HFFc6 (cell line): ENCODE data around the gene TOX3. TPM values are rescaled to one million over a fixed set of nuclear protein-coding genes. Genes with fewer than 3 reads are reported as not detected.

Source experiments
- DNase-seq: peaks from one replicate; pipeline ENCODE4 v3.0.0-alpha.2; 2018
- H3K27ac Mint-ChIP-seq: 2 replicates; pipeline ENCODE4 v1.8.0; 2020; ENCODE audit warnings: mild to moderate bottlenecking, mixed read lengths
- H3K27me3 Mint-ChIP-seq: 2 replicates; pipeline ENCODE4 v1.8.0; 2021; ENCODE audit warnings: mild to moderate bottlenecking, moderate library complexity, mixed read lengths; ENCODE audit not compliant: insufficient read depth
- H3K36me3 Mint-ChIP-seq: 2 replicates; pipeline ENCODE4 v1.8.0; 2021; ENCODE audit warnings: low read depth, mixed read lengths
- H3K4me1 Mint-ChIP-seq: 2 replicates; pipeline ENCODE4 v1.8.0; 2020; ENCODE audit warnings: low read depth, mixed read lengths
- H3K4me3 Mint-ChIP-seq: 2 replicates; pipeline ENCODE4 v1.8.0; 2020; ENCODE audit warnings: mild to moderate bottlenecking, moderate library complexity, mixed read lengths
- H3K9me3 Mint-ChIP-seq: 2 replicates; pipeline ENCODE4 v1.8.0; 2020; ENCODE audit warnings: mild to moderate bottlenecking, mixed read lengths
- total RNA-seq, 6 experiments: library from RNA; stranded (reverse); fragmentation: NEBNext Ultra II Directional; extraction: Animal tissue kit (Norgen Biotek cat#: 25700); gene quantifications; 2 replicates in 1 of 6; 3 replicates in 5 of 6; pipeline ENCODE4 v1.2.3, GENCODE V29; 2021
- TF ChIP-seq, protein P1 (sequence below): fragments of 200-600 bp; sonication (generic); IDR thresholded peaks from 2 replicates; pipeline ENCODE4 v1.5.0; 2021; ENCODE audit warnings: antibody characterized with exemption, mild to moderate bottlenecking

The TOX3 gene
- total RNA-seq, 6 experiments from 2014 or later, result not detected

DNA sequence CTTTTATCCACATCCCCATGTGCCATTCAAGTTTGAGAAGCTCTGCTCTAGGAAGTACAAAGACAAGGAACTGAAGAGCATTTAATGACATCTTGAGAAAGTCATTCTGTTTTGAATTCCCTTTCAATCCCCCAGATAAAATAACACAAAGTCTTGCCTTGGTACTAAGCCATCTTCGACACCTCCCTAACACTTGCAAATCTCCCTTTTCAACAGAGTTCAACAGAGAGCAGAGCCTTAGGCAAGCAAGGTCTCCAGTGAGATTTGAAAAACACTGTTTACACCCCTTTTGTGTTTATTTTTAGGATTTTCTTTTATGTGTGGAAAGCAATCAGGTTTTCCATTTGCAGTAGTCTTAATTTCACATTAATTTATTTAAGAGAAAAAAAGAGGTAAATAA is 13.6 kb downstream of the TOX3 start:
- DNase-seq, result no peak
- Mint-ChIP-seq H3K4me3 (no peak overlapping the region), H3K36me3 (no peaks in the 10 kb centered on the region; the same call in 1 of the 2 replicates), H3K4me1 (no peaks in the 10 kb centered on the region), H3K9me3 (peaks cover 11% of the 10 kb centered on the region), H3K27ac (no peak overlapping the region), H3K27me3 (no peaks in the 10 kb centered on the region)
- TF ChIP-seq, protein P1, sequence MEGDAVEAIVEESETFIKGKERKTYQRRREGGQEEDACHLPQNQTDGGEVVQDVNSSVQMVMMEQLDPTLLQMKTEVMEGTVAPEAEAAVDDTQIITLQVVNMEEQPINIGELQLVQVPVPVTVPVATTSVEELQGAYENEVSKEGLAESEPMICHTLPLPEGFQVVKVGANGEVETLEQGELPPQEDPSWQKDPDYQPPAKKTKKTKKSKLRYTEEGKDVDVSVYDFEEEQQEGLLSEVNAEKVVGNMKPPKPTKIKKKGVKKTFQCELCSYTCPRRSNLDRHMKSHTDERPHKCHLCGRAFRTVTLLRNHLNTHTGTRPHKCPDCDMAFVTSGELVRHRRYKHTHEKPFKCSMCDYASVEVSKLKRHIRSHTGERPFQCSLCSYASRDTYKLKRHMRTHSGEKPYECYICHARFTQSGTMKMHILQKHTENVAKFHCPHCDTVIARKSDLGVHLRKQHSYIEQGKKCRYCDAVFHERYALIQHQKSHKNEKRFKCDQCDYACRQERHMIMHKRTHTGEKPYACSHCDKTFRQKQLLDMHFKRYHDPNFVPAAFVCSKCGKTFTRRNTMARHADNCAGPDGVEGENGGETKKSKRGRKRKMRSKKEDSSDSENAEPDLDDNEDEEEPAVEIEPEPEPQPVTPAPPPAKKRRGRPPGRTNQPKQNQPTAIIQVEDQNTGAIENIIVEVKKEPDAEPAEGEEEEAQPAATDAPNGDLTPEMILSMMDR, result no peak

DNA sequence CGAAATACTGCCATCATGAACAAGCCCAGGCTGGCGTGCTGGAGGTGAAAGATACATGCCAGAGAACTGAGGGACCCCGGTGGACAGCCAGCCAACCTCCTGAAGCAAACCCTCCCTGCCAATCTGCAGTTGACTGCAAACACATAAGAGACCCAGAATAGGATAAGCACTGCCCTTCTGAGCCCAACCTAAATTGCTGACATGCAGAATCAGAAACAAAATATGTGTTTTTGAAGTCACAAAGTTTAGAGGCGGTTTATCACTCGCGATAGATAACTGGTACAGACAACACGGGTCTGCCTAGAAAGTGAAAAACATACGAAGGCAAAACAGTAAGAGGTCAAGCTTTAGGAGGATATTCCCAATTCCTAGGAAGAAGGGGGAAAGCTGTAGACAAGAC is 14.6 kb downstream of the TOX3 start:
- H3K9me3 Mint-ChIP-seq, result peaks cover 11% of the 10 kb centered on the region
- no peak for DNase-seq
- H3K36me3 Mint-ChIP-seq, result no peaks in the 10 kb centered on the region; the same call in 1 of the 2 replicates
- TF ChIP-seq, protein P1, result no peak
- no peaks in the 10 kb centered on the region for H3K27me3 Mint-ChIP-seq
- no peak overlapping the region for H3K27ac Mint-ChIP-seq
- no peaks in the 10 kb centered on the region for H3K4me1 Mint-ChIP-seq
- no peak overlapping the region for H3K4me3 Mint-ChIP-seq

DNA sequence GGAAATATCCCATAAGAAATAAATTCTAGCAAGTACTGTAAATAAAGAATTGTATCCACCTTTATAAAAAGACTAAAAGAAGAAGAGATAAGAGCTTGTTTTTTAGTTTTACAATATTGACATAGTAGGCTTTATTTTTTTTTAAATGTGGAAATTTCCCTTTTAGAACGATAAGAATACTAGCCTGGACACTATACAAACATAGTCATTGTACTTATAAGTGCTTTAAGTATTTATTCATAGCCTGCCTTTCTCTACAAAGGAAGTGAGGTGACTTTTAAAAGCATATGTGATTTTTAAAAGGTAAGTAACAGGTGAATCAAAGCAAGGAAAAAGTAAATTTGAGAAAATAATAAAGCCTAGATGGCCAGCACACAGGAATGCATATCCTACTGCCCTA is 17.7 kb downstream of the TOX3 start:
- Mint-ChIP-seq H3K27me3 (peaks cover 1% of the 10 kb centered on the region; the same call in 1 of the 2 replicates), H3K4me3 (no peak overlapping the region), H3K36me3 (no peaks in the 10 kb centered on the region; the same call in 1 of the 2 replicates), H3K27ac (no peak overlapping the region), H3K4me1 (no peaks in the 10 kb centered on the region), H3K9me3 (peaks cover 33% of the 10 kb centered on the region)
- TF ChIP-seq, protein P1, result no peak
- no peak for DNase-seq

DNA sequence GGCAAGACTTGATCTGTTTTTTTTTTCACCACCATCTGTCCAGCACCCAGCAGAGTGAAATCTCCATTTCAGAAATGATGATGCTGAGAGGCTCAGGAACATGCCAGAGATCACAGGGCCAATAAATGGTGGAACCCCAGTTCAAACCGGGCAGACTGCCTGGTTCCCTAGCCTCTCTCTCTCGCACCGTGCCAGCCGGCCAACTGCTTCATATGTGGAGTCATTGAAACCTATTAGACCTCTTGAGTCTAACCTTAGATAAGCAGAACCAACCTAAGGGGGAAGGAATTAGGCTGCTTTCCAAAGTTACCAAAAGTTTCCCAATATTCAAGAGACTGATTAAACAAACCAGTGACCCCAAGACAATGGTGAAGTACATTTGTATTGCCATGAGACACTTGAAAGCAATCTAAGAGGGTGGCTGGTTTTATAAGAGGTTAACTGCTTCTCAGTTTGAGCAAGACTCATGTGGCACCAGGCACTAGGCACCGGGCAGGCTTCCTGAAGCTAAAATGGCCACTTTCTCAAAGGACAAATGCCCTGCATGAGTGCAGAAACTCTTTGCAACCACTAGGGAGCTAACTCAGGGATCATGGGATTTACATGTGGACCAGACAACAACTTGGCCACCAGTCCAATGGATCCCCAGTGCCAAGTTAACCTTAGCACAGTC is 18.4 kb downstream of the TOX3 start:
- peaks cover 33% of the 10 kb centered on the region for H3K9me3 Mint-ChIP-seq
- DNase-seq, result no peak
- no peak overlapping the region for H3K27ac Mint-ChIP-seq
- peaks cover 1% of the 10 kb centered on the region; the same call in 1 of the 2 replicates for H3K27me3 Mint-ChIP-seq
- TF ChIP-seq, protein P1, result no peak
- H3K36me3 Mint-ChIP-seq, result no peaks in the 10 kb centered on the region; the same call in 1 of the 2 replicates
- H3K4me3 Mint-ChIP-seq, result no peak overlapping the region
- H3K4me1 Mint-ChIP-seq, result no peaks in the 10 kb centered on the region

DNA sequence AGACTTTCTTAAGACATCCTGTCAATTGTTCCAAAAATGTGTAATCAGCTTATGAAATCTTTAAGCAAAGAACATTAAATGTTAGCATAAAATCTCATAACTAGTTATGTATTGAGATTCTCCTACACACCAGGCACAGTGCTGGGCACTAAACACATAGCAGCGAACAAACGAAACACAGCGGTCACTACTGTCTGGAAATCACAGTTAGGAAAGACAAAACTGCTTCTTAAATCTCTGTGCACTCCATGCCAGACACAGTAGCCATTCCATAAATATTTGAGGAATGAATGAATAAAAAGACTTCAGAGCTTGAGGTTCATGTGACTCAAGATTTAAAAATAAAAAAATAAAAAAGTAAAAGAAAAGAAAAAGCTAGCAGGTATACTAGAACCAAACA is 20.1 kb downstream of the TOX3 start:
- H3K27ac Mint-ChIP-seq, result no peak overlapping the region
- H3K9me3 Mint-ChIP-seq, result peaks cover 49% of the 10 kb centered on the region
- TF ChIP-seq, protein P1, result no peak
- H3K4me3 Mint-ChIP-seq, result no peak overlapping the region
- DNase-seq, result no peak
- peaks cover 5% of the 10 kb centered on the region for H3K36me3 Mint-ChIP-seq
- H3K4me1 Mint-ChIP-seq, result no peaks in the 10 kb centered on the region
- H3K27me3 Mint-ChIP-seq, result peaks cover 1% of the 10 kb centered on the region; the same call in 1 of the 2 replicates
